ENCODE data around the gene STK31.
"Not testable (repeated sequence)": the region's sequence is repeated elsewhere in the genome, so short reads cannot be mapped to it uniquely, and the experiment has no call there.

DNA sequence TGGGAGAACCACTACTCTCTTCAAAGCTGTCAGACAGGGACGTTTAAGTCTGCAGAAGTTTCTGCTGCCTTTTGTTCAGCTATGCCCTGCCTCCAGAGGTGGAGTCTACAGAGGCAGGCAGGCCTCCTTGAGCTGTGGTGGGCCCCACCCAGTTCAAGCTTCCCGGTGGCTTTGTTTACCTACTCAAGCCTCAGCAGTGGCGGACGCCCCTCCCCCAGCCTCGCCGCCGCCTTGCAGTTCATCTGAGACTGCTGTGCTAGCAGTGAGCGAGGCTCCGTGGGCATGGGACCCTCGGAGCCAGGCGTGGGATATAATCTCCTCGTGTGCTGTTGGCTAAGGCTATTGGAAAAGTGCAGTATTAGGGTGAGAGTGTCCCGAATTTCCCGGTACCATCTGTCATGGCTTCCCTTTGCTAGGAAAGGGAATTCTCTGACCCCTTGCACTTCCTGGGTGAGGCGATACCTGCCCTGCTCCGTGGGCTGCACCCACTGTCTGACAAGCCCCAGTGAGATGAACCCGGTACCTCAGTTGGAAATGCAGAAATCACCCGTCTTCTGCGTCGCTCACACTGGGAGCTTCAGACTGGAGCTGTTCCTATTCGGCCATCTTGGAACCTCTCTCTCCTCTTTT is 12.7 kb downstream of the STK31 start:
- TF ChIP-seq, protein P1, sequence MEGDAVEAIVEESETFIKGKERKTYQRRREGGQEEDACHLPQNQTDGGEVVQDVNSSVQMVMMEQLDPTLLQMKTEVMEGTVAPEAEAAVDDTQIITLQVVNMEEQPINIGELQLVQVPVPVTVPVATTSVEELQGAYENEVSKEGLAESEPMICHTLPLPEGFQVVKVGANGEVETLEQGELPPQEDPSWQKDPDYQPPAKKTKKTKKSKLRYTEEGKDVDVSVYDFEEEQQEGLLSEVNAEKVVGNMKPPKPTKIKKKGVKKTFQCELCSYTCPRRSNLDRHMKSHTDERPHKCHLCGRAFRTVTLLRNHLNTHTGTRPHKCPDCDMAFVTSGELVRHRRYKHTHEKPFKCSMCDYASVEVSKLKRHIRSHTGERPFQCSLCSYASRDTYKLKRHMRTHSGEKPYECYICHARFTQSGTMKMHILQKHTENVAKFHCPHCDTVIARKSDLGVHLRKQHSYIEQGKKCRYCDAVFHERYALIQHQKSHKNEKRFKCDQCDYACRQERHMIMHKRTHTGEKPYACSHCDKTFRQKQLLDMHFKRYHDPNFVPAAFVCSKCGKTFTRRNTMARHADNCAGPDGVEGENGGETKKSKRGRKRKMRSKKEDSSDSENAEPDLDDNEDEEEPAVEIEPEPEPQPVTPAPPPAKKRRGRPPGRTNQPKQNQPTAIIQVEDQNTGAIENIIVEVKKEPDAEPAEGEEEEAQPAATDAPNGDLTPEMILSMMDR (conservative IDR thresholded peaks at IDR 0.05 in 1 of 2, IDR thresholded peaks at IDR 0.05 in 1 of 2; ENCODE audit: extremely low read depth in 1 of 2, insufficient read depth in 1 of 2, low read depth in 1 of 2, low read length in 2 of 2): not testable (repeated sequence)
- TF ChIP-seq EZH2 (IDR thresholded peaks at IDR 0.05; ENCODE audit: borderline replicate concordance, low read length): not testable (repeated sequence)

Measured in mammary epithelial cell (primary cell).